Measurements from ENCODE around the gene TOR1AIP1.

DNA sequence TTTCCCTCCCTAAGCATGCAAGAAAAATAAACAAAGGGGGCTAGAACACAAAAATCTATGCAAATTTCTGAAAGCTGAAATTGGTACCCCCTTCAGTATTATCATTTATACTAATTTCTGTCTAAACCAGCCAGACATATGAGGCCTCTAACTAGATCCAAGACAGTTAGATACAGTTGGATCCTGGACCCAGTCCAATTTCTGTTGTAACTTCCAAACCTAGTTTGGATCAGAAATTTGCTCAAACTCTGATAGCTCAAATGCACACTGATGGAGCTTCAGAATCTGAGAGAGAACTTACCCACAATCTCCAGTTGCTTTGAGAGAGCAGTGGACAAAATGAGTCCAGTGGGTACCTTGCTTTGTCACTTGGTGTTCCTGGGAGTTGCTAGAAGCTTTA lies 84.5 kb downstream of the TOR1AIP1 start:
- TF ChIP-seq, protein P1, sequence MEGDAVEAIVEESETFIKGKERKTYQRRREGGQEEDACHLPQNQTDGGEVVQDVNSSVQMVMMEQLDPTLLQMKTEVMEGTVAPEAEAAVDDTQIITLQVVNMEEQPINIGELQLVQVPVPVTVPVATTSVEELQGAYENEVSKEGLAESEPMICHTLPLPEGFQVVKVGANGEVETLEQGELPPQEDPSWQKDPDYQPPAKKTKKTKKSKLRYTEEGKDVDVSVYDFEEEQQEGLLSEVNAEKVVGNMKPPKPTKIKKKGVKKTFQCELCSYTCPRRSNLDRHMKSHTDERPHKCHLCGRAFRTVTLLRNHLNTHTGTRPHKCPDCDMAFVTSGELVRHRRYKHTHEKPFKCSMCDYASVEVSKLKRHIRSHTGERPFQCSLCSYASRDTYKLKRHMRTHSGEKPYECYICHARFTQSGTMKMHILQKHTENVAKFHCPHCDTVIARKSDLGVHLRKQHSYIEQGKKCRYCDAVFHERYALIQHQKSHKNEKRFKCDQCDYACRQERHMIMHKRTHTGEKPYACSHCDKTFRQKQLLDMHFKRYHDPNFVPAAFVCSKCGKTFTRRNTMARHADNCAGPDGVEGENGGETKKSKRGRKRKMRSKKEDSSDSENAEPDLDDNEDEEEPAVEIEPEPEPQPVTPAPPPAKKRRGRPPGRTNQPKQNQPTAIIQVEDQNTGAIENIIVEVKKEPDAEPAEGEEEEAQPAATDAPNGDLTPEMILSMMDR (IDR thresholded peaks at IDR 0.05): no peak
- no peak for TF ChIP-seq POLR2A (IDR thresholded peaks at IDR 0.05)
